Stimulated activated CD4-positive, alpha-beta T cell treated with anti-CD3 and anti-CD28 coated beads, Interleukin-2, amount 100 ng/mL, for 4 hours (primary cell): ENCODE measurements around the gene METTL27.
"Not testable (repeated sequence)": the region's sequence is repeated elsewhere in the genome, so short reads cannot be mapped to it uniquely, and the experiment has no call there.

Experiments used
- DNase-seq: peaks from one replicate; pipeline ENCODE4 v3.0.0-alpha.2; 2020; ENCODE audit warnings: low read depth

METTL27 gene

GRCh38 chr7:73842067-73842976, at the start of gene METTL27:
METTL27 (minus strand) TSS chr7:73842516; CDS start chr7:73842140, 376 bp downstream.
- DNase-seq: peak; percentile 85

GRCh38 chr7:73891178-73891885, 49.0 kb upstream of the METTL27 start:
- no peak for DNase-seq

- DNase-seq: no peak
Observed at GRCh38 chr7:73890555-73891147, 48.3 kb upstream of the METTL27 start.

- DNase-seq: no peak
Observed at GRCh38 chr7:73888959-73889358, 46.6 kb upstream of the METTL27 start.

GRCh38 chr7:73887762-73888161, 45.4 kb upstream of the METTL27 start:
- DNase-seq: no peak

- no peak for DNase-seq
Observed at GRCh38 chr7:73885975-73886798, 43.9 kb upstream of the METTL27 start.

GRCh38 chr7:73885433-73885974, 43.2 kb upstream of the METTL27 start:
- DNase-seq: no peak

- not testable (repeated sequence) for DNase-seq
Observed at GRCh38 chr7:73884867-73885422, 42.6 kb upstream of the METTL27 start.

GRCh38 chr7:73882047-73882402, 39.7 kb upstream of the METTL27 start:
- DNase-seq: no peak

GRCh38 chr7:73881352-73882046, 39.2 kb upstream of the METTL27 start:
- DNase-seq: no peak

GRCh38 chr7:73880755-73881328, 38.5 kb upstream of the METTL27 start:
- no peak for DNase-seq

GRCh38 chr7:73879977-73880681, 37.8 kb upstream of the METTL27 start:
- no peak for DNase-seq

GRCh38 chr7:73876973-73877372, 34.7 kb upstream of the METTL27 start:
- no peak for DNase-seq

- no peak for DNase-seq
Observed at GRCh38 chr7:73876361-73876760, 34.0 kb upstream of the METTL27 start.

- DNase-seq: no peak
Observed at GRCh38 chr7:73872056-73872908, 30.0 kb upstream of the METTL27 start.

- no peak for DNase-seq
Observed at GRCh38 chr7:73871163-73872011, 29.1 kb upstream of the METTL27 start.

- DNase-seq: no peak
Observed at GRCh38 chr7:73870041-73870492, 27.8 kb upstream of the METTL27 start.
